OCI-LY1 (cell line): Measurements from ENCODE around the gene DOCK1.

Experiments used
- CTCF ChIP-seq: fragments of 200-600 bp; sonication (generic), shearing (Covaris generic); IDR thresholded peaks from 2 replicates; pipeline ENCODE4 v1.5.1; 2017; ENCODE audit warnings: mild to moderate bottlenecking, antibody characterized with exemption, low read length, moderate library complexity, mixed read lengths
- EZH2 ChIP-seq: fragments of 200-600 bp; sonication (generic), shearing (Covaris generic); IDR thresholded peaks from 2 replicates; pipeline ENCODE4 v1.8.0; 2017; ENCODE audit warnings: borderline replicate concordance, mixed run types, mild to moderate bottlenecking, antibody characterized with exemption, low read length, moderate library complexity, mixed read lengths

- TF ChIP-seq CTCF (no peak), EZH2 (no peak)
Measured at GRCh38 chr10:126957111-126957510, 51.9 kb downstream of the DOCK1 start.
